ENCODE results near the gene GRID1.
A peak's percentile ranks its signal among the peaks of the same experiment; 100 is the strongest.

GRID1 gene

DNA sequence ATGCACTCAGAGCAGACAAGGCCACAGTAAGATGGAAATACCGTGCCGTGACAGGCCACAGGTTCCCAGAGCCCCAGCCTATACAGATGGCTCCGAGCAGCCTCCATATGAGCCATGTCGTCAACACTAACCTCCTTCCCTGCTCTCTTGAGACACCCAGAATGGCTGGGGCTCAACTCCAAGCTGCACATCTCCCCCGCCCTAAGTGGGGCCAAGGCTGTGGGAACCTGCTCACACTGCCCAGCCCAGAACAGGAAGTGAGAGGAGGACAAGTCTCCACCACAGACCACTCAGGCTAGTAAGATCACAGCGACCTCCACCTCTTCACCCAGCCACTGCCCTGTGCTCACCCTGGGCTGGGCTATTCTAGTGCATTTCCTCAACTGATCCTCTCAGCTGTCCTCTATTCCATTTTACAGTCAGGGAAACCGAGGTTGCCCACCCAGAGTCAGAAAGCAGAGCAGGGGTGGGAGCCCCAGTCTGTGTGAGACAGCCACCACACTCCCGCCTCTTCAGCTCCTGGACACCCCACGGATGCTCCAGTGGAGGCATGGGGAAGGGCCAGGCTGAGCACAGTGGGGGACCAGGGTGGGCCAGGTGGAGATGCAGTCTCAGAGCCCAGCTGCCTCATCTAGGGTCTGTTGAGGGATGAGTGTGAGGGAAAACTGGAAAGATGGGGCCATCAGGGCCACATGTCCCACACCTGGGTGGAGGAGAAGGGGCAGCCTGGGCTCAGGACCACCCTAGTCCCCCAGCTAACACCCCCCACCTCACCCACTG is 11.6 kb downstream of the GRID1 start:
- TF ChIP-seq, protein P1, sequence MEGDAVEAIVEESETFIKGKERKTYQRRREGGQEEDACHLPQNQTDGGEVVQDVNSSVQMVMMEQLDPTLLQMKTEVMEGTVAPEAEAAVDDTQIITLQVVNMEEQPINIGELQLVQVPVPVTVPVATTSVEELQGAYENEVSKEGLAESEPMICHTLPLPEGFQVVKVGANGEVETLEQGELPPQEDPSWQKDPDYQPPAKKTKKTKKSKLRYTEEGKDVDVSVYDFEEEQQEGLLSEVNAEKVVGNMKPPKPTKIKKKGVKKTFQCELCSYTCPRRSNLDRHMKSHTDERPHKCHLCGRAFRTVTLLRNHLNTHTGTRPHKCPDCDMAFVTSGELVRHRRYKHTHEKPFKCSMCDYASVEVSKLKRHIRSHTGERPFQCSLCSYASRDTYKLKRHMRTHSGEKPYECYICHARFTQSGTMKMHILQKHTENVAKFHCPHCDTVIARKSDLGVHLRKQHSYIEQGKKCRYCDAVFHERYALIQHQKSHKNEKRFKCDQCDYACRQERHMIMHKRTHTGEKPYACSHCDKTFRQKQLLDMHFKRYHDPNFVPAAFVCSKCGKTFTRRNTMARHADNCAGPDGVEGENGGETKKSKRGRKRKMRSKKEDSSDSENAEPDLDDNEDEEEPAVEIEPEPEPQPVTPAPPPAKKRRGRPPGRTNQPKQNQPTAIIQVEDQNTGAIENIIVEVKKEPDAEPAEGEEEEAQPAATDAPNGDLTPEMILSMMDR (conservative IDR thresholded peaks at IDR 0.05; ENCODE audit: low read depth, low read length) = no peak
- H3K4me3 ChIP-seq (ENCODE audit: low read depth, low read length) = no peak overlapping the region
- no peak for DNase-seq (ENCODE audit: low read depth)

DNA sequence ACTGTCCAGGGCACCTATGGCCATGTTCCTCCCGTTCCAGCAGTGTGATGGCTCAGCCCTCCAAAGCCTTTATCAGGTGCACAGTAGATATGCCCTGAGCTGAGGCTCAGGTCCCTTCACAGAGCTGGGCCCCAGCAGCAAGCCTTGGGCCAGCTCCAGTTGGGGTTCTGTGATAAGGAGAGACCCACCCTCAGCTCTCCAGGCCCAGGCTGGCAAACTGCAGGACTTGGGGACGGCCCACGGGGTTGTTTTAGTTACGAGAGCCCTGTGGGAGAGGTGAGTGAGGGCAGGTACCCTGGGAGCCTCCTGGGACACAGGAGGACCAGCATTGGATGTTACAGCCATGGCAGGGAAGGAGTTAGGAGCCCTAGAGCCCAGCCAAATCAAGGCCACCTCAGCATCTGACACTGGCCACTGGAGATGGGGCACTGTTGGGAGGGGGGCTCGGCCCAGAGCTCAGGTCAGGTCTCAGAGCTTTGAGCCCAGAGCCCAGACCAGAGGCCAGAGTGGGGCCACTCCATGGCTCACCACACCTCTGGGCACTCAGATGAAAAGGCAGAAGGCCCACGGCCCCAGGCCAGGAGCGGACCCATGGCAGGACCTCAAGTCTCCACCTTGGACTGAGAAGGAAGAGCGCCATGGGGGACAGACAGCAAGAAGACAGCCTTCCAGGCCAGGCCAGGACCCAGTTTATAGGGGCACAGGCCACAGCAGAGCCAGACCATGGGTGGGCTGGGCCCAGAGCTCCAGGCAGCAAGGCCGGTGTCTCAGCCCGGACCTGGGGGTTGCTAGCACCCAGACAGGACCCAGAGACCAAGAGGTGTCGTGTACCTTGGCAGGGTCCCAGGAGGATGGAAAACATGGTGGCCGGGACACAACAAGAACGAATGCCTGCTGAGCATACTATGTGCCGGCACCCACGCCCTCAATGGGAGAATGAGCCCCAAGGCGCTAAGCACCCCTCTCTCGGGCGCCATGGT is 12.8 kb downstream of the GRID1 start:
- TF ChIP-seq, protein P1 (conservative IDR thresholded peaks at IDR 0.05; ENCODE audit: low read depth, low read length) = no peak
- no peak for DNase-seq (ENCODE audit: low read depth)
- H3K4me3 ChIP-seq (ENCODE audit: low read depth, low read length) = no peak overlapping the region

DNA sequence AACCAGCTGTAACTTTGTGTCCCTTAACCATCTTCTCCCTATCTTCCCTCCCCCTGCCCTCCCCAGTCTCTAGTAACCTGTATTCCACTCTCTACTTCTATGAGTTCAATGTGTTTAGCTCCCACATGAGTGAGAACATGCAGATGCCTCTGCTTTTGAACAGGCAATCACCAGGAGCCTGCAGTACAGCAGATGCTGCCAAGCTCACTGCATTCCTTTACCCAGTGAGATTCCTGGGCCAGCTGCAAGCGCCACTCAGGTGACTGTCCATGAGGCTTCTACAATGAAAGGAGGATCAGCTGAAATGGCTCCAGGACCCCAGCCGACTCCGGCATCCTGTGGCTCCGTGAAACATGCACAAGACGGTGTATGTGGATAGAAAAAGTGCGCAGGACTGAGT is 15.7 kb downstream of the GRID1 start:
- H3K4me3 ChIP-seq (ENCODE audit: low read depth, low read length) = no peak overlapping the region
- TF ChIP-seq, protein P1 (conservative IDR thresholded peaks at IDR 0.05; ENCODE audit: low read depth, low read length) = no peak
- no peak for DNase-seq (ENCODE audit: low read depth)

DNA sequence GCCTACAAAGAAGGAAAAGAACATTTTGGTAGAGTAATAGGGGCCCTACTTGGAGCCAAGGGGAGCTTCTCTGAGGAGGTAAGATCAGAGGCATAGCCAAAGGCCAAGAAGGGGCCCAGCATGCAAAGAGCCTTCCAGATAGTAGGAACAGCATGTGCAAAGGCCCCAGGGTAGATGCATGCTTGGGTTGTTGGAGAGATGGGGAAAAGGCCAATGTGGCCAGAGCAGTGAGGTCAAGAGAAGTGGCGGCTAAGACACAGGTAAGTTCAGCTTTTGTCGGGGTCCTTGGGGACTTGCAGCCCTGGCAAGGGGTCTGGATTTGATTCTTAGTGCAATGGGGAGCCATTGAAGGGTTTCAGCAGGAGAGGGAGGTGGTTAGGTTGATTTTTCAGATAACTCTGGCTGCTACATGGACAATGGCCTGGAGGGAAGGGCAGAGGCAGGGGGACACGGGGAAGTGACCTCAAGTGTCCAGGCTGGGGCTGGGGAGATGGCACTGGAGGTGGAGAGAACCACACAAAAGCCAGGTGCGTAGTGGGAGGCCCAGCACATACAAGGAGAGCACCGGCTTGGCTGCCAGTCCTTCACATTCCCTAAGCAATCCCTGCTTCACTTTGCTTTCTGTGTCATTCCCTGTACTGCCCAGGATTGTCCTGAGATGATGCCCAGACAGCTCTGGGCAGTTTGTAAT is 16.5 kb downstream of the GRID1 start:
- DNase-seq (ENCODE audit: low read depth) = no peak
- TF ChIP-seq, protein P1 (conservative IDR thresholded peaks at IDR 0.05; ENCODE audit: low read depth, low read length) = no peak
- no peak overlapping the region for H3K4me3 ChIP-seq (ENCODE audit: low read depth, low read length)

DNA sequence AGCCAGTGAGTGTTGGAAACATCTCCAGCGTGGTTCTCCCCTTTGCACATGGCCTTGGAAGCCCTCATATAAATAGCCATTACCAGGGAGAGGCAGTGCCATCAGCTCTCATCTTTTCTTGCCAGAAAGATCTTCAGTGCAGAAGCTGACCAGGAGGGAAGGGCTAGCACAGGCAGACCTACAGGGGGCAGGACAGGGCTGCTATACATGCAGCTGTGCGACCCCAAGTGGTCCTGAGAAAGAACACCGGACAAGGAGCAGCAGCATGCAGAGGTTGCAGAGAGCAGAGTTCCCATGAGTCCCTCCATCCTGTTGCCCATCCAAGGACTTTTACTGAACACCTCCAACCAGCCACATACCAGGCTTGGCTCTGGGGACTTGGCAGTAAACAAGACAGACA is 17.1 kb downstream of the GRID1 start:
- peak; percentile 26 for DNase-seq (ENCODE audit: low read depth)
- no peak overlapping the region for H3K4me3 ChIP-seq (ENCODE audit: low read depth, low read length)
- TF ChIP-seq, protein P1 (conservative IDR thresholded peaks at IDR 0.05; ENCODE audit: low read depth, low read length) = peak; percentile 50

DNA sequence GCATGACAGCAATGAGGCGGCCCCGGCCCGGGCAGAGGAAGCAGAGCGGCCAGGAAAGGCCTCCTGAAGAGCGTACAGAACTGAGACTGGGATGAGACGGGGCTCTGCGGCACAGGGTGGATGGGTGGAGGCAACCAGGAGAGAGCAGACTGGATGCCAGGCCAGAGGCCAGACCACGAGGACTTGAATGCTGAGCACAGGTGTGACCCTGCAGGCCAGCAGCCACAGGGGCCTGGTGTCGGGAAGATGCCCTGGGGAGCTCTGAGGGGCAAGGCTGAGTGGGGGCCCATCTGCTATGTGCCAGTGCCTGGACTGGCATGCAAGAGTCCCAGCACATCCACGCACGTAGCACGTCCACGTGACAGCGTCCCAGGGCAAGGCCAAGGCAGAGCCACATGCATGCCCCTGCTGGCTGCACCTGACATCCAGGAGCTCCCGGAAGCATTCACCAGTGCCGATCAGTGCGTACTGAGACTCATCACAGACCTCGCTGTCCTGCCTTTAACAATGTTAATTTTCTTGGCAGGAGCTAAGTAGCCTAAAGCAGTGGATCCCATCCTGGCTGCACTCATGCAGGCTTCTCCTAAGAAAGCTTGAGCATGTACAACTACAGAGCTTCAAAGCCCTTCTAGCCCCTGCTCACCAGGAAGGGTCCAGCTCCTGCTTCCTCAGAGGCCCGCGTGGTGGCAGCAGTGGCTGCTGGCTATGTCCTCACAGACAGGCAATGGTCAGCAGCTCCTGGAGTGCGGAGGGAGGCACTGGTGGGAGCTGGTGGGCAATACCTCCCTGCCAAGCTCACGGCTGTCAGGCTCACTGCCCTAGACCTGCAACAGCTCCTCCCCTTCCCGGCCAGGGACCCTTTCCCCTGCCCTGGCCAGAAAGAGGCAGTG is 18.0 kb downstream of the GRID1 start:
- TF ChIP-seq, protein P1 (conservative IDR thresholded peaks at IDR 0.05; ENCODE audit: low read depth, low read length) = peak; percentile 39
- peak; percentile 22 for DNase-seq (ENCODE audit: low read depth)
- H3K4me3 ChIP-seq (ENCODE audit: low read depth, low read length) = no peak overlapping the region

Data from choroid plexus epithelial cell (primary cell).